NCI-H526 treated with DMSO at 0.1 percent for 48 hours (cell line): ENCODE data around the gene SHANK1.

ENCODE experiments used
- DNase-seq: peaks from one replicate; lab custom pipeline; 2025; lab: John Stamatoyannopoulos, UW

Gene SHANK1

GRCh38 chr19:50711805-50712204 lies 7.8 kb downstream of the SHANK1 start:
- DNase-seq = no peak

DNA sequence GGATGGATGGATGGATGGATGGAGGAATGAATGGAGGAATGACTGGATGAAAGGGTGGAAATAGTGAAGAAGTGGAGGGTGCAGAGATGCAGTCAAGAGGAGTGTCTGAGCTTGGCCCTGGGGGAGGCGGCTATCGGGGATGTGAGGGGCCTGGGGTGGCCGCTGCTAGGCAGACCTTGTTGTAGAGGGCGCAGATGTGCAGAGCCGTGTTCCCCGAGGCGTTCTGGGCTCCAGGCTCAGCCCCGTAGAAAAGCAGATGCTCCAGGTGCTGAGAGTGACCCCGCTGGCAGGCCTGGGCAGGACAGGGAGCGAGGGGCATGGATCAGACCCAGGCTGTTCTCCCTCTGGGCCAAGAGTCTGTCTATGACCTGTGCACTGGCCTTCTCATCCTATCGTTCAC lies 8.4 kb downstream of the SHANK1 start:
- no peak for DNase-seq

- DNase-seq = no peak
Measured at GRCh38 chr19:50710612-50711011, 9.0 kb downstream of the SHANK1 start.

GRCh38 chr19:50710094-50710493 lies 9.5 kb downstream of the SHANK1 start:
- DNase-seq = no peak

DNA sequence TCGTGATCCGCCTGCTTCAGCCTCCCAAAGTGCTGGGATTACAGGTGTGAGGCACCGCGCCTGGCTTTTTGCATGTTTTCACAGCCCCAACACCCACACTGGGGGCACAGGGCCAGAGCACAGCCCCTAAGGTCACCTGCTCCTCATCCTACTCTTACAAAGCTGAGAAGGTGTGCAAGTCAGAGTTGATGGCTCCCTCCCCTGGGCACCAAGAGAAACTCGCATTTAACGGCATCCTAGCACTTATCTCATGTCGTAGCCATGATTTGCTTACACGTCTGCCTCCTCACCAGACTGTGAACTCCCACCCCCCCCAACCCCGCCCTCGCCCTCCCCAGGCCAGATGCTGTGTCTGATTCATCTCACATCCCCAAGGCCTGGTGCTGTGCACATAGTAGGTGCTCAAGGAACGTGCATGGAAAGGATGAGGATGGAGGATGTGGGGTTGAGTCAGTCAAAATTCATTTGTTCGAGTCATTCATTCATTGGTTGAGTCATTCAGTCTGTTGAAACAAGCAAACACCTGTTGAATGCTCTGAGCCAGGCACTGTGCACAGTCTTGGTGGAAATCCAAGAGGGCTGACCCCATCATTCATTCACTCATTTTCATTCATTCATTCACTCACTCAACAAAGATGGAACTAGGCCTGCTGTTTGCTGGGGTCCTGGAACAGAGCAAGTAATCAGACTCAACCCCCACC lies 11.3 kb downstream of the SHANK1 start:
- DNase-seq = no peak

DNA sequence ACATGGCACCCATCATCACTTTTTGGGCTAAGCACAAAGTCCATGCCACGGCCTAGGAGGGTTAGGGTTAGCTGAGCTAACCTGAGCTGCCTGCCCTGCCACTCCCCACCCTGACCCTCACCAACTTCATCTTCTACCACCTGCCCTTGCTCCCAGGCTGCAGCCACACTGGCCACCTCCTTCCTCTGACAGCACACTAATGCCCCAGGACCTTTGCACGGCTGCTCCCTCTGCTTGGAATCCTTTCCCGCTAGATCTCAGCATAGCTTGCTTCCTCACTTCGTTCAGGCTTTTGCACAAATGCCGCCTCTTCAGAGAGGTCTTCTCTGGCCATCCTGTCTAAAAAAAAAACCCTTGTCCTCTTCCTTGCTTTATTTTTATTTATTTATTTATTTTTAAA lies 13.2 kb downstream of the SHANK1 start:
- no peak for DNase-seq

DNA sequence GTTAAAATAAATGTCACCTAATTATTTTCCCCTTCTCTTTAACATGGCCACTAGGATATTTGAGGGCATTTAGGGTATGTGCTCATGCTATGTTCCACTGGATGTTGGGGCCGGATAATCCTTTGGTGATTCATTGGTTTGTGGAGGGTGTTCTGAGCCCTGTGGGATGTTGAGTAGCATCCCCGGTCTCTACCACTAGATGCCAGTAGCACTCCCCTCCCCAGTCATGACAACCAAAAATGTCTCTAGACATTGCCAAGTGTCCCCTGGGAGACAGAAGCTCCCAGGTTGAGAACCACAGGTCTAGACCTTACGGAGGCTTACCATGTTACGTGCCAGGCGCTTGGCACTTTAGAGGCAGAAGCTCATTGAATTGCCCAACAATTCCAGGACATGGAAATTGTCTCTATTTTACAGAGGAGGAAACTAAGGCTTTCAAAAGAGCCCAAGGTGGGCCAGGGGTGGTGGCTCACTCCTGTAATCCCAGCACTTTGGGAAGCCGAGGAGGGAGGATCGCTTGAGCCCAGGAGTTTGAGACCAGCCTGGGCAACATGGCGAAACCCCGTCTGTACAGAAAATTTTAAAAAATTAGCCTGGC lies 14.1 kb downstream of the SHANK1 start:
- peak; percentile 16 for DNase-seq

DNA sequence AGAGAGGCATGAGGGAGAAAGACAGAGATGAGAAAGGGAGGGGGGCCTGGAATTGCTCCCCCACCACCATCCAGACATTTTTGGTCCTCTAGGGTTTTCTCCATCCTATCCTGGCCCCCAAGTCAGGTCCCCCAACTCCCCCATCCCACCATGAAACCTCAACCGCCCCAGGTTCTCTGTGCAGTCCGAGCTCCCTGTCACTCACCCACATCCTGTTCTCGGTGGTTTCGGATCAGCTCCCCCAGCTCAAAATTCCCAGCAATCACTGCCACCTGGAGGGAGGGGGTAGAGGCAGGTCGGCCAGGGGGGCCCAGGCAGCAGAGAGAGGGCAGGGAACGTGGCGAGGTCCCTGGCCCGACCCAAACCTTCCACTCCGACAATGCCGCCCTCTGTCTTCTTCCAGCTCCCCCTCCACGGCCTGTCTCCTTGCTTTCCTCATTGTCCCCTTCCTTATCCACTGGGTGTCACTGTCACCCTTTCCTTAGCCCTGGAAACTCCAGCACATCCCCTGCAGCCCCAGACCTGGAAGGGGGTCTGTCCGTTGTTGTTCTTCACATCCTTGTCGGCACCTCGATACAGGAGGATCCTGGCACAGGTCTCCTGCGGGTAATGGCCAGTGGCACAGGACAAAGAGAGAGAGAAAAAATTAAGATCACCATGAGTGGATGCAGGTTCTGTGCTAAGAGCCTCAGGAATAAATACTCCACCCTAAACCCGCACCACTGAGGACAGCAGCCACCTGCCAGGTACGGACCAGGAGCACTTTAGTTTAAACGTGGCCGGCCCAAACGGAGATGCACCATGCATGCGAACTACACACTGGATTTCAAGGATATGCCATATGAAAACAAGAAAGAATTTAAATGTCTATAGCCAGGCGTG lies 15.4 kb downstream of the SHANK1 start:
- no peak for DNase-seq

DNA sequence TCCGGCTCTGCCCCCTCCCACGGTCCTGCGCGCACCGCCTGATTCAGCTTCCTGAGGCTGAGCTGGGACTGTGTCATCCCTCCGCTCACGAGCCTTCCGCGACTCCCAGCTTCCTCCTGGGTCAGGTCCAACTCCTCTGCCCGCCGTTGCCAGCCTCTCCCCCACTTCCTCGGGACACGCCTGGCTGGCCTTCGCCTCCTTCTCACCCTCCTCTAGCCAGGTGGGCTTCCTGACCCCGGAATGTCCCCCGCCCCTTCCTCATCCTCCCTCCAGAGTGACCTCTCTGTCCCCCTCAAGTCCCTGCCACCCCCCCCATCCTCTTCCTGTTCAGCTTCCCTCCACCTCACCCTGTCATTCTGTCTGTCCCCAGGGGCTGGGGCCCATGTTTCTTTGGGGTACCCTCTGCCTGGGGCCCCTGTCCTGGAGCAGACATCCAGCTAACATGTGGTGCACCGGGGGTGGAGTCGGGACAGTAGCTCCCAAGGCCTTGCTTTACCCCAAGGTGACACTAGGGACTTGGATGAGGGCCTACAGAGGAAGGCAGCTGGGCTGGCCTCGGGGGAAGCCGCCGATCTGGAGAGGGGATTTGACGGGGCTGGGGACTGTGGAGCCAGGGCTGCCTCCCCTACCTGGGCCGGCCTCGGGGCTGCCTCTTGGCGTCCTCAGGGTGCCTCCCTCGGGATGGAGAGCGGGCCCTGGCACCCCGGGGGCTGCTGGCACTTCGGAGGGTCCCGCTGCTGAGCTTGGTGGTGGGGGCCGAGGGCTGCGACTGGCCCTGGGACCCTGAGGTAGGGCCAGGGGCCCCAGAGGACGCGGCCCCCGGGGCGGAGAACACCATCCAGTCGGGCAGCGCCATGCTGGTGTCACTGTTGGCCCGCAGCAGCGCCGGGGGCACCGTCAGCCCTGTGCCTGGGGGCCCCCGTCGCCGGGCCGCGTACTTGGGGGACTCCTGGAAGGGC lies 16.5 kb downstream of the SHANK1 start:
- no peak for DNase-seq

- DNase-seq = no peak
Measured at GRCh38 chr19:50702158-50702870, 17.3 kb downstream of the SHANK1 start.

- no peak for DNase-seq
Measured at GRCh38 chr19:50701367-50701985, 18.1 kb downstream of the SHANK1 start.

GRCh38 chr19:50697414-50698124 lies 22.0 kb downstream of the SHANK1 start:
- DNase-seq = no peak

GRCh38 chr19:50696094-50696483 lies 23.5 kb downstream of the SHANK1 start:
- DNase-seq = no peak

DNA sequence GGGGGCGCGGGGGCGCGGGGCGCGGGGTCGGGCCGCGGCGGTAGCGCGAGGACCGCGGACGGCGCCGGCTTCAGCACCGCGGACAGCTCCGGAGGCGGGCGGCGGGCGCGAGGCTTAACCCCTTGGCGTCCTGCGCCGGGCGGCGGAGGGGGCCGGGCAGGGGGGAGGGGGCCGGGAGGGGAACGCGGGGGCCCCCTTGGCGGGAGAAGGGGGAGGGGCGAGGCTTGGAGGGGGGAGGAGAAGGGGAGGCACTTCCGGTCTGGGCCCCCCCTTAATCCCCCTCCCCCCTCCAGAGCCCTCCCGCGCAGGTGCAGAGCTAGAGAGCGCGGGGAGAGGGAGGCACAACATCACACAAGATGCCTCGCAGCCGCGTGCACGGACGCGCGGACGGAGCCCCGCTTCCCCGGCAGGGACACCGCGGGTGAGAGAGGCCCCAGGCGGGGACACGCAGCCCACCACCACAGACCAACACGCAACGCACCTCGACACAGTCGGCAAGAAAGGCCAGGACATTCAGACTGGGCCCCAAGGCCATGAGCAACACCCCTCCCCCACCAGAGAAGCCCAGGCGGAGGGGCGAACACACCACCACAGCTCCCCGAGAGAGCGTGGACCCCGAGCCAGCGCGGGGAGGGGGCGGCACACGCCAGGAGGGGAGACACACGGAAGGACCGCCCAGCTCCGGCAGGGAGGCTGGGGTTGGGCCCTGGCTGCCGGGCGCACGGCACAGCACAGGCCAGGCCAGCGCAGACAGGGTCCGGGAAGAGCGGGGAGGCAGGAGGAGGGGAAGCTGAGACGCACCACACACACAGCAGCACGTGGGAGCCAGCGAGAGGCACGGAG lies 24.1 kb downstream of the SHANK1 start:
- no peak for DNase-seq

DNA sequence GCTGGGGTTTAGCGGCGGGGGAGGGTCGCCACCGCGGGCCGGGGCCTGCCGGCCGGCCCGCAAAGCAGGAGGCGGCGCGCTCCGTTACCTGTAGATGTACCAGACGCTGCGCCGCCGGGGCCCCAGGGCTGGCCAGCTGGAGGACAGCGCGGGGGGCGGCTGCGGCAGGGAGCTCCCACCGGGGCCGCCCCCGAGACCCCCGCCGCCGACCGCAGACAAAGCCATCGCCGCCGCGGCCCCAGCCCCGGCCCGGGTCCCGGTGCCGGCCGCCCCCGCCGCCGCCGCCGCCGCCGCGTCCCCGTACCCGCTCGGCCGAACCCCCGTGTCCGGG lies 24.8 kb downstream of the SHANK1 start:
- DNase-seq = no peak

- DNase-seq = no peak
Measured at GRCh38 chr19:50693064-50693975, 26.3 kb downstream of the SHANK1 start.

DNA sequence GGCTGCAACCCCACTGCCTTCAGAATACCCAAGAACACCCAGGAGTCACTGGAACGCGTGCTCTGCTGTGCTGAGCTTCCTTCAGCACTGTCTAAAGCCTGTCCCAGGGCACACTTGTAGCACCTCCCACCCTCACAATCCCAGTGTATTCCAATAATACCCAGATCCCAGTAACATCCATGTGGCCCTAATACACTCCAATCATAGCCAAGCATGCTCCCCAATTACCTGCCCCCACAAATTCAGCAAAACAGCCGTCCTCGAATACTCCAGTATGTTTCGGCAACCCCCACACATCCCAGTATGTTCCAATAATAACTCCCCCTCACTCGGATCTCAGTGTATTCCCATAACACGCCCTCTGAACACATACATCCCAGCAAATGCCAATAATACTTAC lies 29.2 kb downstream of the SHANK1 start:
- no peak for DNase-seq

DNA sequence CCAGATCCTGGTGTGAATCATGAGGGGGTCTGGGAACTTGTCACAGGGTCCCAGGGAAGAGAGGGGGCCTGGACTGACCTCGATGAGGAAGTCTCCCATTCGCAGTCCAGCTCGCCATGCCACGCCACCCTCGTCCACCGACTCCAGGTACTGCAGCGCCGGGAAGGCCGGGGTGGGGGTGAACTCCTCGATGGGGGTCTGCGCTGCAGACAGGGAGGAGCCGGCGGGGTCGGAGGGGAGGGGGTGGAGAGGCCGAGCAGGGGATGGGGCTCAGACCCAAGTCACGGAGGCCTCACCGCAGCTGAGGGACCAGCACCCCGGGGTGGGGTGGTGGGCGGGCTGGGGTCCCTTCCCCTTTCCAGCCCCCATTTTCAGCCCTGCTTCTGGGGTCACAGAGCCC lies 30.8 kb downstream of the SHANK1 start:
- DNase-seq = no peak
